ENCODE results near the gene HMBS.
A peak's percentile ranks its signal among the peaks of the same experiment; 100 is the strongest.

HMBS gene

DNA sequence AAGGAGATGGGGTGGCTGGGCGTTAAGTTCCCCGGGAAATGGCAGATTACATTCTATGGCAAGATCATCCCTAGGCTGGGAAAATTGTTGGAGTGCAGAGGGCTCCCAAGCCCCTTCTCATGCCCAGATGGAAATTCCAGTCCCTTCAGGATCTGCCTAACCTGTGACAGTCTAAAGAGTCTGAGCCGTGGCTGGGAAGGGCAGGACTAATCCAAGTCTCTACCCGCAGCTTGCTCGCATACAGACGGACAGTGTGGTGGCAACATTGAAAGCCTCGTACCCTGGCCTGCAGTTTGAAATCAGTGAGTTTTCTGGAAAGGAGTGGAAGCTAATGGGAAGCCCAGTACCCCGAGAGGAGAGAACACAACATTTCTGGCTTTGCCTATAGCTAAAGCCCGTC is 3.7 kb downstream of the HMBS start:
- TF ChIP-seq, protein P1, sequence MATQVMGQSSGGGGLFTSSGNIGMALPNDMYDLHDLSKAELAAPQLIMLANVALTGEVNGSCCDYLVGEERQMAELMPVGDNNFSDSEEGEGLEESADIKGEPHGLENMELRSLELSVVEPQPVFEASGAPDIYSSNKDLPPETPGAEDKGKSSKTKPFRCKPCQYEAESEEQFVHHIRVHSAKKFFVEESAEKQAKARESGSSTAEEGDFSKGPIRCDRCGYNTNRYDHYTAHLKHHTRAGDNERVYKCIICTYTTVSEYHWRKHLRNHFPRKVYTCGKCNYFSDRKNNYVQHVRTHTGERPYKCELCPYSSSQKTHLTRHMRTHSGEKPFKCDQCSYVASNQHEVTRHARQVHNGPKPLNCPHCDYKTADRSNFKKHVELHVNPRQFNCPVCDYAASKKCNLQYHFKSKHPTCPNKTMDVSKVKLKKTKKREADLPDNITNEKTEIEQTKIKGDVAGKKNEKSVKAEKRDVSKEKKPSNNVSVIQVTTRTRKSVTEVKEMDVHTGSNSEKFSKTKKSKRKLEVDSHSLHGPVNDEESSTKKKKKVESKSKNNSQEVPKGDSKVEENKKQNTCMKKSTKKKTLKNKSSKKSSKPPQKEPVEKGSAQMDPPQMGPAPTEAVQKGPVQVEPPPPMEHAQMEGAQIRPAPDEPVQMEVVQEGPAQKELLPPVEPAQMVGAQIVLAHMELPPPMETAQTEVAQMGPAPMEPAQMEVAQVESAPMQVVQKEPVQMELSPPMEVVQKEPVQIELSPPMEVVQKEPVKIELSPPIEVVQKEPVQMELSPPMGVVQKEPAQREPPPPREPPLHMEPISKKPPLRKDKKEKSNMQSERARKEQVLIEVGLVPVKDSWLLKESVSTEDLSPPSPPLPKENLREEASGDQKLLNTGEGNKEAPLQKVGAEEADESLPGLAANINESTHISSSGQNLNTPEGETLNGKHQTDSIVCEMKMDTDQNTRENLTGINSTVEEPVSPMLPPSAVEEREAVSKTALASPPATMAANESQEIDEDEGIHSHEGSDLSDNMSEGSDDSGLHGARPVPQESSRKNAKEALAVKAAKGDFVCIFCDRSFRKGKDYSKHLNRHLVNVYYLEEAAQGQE (IDR thresholded peaks at IDR 0.05; ENCODE audit: insufficient replicate concordance, low read depth) = no peak
- Histone ChIP-seq H3K4me3 (replicated peaks; ENCODE audit: insufficient read depth, low read length) (no peak overlapping the region), H3K27me3 (ENCODE audit: insufficient read depth, poor library complexity, severe bottlenecking) (no peaks in the 10 kb centered on the region), H3K27ac (replicated peaks) (no peak overlapping the region)
- no peak for DNase-seq (ENCODE audit: low read depth in 1 of 2, low spot score in 1 of 2)

DNA sequence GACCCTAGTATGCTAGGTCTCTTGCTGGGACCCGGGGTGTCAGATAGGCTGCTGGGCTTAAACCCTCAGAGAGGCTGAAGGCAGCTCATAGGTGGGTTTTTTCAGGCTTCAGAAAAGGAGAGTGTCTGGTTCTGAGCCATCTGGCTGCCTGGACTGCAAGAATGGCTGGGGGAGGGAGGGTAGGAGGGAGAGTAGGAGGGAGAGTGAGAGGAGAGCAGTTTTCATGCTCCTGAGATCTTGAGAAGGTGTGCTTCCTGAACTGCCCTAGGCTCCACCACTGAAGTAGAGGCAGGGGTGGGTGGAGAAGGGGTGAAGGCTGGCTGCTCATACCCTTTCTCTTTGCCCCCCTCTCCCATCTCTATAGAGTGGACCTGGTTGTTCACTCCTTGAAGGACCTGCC is 4.6 kb downstream of the HMBS start:
- no peak for DNase-seq (ENCODE audit: low read depth in 1 of 2, low spot score in 1 of 2)
- TF ChIP-seq SPI1 (IDR thresholded peaks at IDR 0.05; ENCODE audit: borderline replicate concordance, low read depth) = no peak
- Histone ChIP-seq H3K4me3 (replicated peaks; ENCODE audit: insufficient read depth, low read length) (no peak overlapping the region), H3K27ac (replicated peaks) (no peak overlapping the region), H3K27me3 (ENCODE audit: insufficient read depth, poor library complexity, severe bottlenecking) (no peaks in the 10 kb centered on the region)

DNA sequence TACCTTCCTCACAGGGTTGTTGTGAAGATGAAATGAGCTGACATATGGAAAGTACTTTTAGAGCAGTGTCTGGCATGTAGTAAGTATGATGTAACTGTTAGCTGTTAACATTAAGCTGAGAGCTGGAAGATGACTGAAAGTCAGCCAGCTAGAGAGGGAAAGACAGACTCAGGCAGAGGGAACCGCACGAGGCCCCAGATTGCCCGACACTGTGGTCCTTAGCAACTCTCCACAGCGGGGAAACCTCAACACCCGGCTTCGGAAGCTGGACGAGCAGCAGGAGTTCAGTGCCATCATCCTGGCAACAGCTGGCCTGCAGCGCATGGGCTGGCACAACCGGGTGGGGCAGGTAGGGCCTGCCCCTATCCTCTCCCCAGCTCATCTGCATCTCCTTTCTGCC is 6.5 kb downstream of the HMBS start:
- Histone ChIP-seq H3K27ac (replicated peaks) (no peak overlapping the region), H3K27me3 (ENCODE audit: insufficient read depth, poor library complexity, severe bottlenecking) (no peaks in the 10 kb centered on the region), H3K4me3 (replicated peaks; ENCODE audit: insufficient read depth, low read length) (no peak overlapping the region)
- DNase-seq (ENCODE audit: low read depth in 1 of 2, low spot score in 1 of 2) = no peak
- TF ChIP-seq, protein P2, sequence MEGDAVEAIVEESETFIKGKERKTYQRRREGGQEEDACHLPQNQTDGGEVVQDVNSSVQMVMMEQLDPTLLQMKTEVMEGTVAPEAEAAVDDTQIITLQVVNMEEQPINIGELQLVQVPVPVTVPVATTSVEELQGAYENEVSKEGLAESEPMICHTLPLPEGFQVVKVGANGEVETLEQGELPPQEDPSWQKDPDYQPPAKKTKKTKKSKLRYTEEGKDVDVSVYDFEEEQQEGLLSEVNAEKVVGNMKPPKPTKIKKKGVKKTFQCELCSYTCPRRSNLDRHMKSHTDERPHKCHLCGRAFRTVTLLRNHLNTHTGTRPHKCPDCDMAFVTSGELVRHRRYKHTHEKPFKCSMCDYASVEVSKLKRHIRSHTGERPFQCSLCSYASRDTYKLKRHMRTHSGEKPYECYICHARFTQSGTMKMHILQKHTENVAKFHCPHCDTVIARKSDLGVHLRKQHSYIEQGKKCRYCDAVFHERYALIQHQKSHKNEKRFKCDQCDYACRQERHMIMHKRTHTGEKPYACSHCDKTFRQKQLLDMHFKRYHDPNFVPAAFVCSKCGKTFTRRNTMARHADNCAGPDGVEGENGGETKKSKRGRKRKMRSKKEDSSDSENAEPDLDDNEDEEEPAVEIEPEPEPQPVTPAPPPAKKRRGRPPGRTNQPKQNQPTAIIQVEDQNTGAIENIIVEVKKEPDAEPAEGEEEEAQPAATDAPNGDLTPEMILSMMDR (IDR thresholded peaks at IDR 0.05; ENCODE audit: insufficient read depth, low read length) = no peak
- TF ChIP-seq, protein P1 (IDR thresholded peaks at IDR 0.05; ENCODE audit: insufficient replicate concordance, low read depth) = no peak
- TF ChIP-seq POLR2AphosphoS5 (IDR thresholded peaks at IDR 0.05; ENCODE audit: low read depth) = peak; percentile 17; the same call in 1 of the 2 replicates

DNA sequence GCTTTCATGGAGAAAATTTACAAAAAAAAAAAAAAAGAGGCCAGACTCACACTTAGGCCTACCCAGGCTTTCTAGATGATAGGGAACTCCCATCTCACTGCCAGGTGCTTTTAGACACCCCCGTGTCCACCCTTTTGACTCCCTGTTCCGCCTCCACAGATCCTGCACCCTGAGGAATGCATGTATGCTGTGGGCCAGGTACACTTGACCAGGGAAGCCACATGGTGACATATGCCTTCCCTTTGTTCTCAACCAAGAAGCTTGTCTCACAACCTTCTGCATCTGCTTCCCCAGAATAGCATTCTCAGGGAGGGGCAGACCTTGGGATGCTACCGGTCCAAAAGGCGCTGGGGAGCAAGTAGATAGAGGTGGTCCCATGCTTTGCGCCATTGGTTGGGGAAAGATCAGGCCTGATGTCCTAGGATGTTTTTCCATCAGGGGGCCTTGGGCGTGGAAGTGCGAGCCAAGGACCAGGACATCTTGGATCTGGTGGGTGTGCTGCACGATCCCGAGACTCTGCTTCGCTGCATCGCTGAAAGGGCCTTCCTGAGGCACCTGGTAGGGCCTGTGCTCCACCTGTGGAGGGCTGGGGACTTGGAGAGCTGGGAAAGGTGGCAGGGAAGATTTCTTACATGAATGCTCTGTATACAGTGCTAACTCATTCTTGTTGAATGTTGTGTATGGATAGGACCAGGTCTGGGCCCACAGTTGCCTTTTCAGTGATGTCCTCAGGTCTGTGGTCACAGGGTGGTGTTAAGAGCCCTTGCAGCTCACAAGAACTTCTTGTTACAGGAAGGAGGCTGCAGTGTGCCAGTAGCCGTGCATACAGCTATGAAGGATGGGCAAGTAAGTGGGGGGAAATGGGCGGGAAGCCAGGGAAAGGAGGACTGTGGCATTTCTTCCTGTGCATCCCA is 7.5 kb downstream of the HMBS start:
- TF ChIP-seq, protein P1 (IDR thresholded peaks at IDR 0.05; ENCODE audit: insufficient replicate concordance, low read depth) = no peak
- TF ChIP-seq POLR2AphosphoS5 (IDR thresholded peaks at IDR 0.05; ENCODE audit: low read depth) = peak; percentile 38; the same call in 1 of the 2 replicates
- peak in 1 of 2 experiments; percentile 53 for DNase-seq (ENCODE audit: low read depth in 1 of 2, low spot score in 1 of 2)
- Histone ChIP-seq H3K27me3 (ENCODE audit: insufficient read depth, poor library complexity, severe bottlenecking) (no peaks in the 10 kb centered on the region), H3K4me3 (replicated peaks; ENCODE audit: insufficient read depth, low read length) (peak overlapping the region; percentile 88), H3K27ac (replicated peaks) (no peak overlapping the region)

Data from HL-60 (cell line).